ENCODE data around the gene OR4K15. TPM values are rescaled to one million over a fixed set of nuclear protein-coding genes. Genes with fewer than 3 reads are reported as not detected.
"Not testable (repeated sequence)": the region's sequence is repeated elsewhere in the genome, so short reads cannot be mapped to it uniquely, and the experiment has no call there.

Gene OR4K15
- total RNA-seq, 1 donor: not detected

- Histone ChIP-seq H4K20me1 (ENCODE audit: insufficient read depth, low read length) (no peaks in the 10 kb centered on the region), H3K4me2 (ENCODE audit: insufficient read depth, low read length) (no peak overlapping the region), H3K4me3 (ENCODE audit: insufficient read depth, low read length) (no peak overlapping the region), H3K27me3 (ENCODE audit: insufficient read depth, low read length) (no peaks in the 10 kb centered on the region), H3K4me1 (ENCODE audit: insufficient read depth, low read length) (no peaks in the 10 kb centered on the region), H3K9me3 (ENCODE audit: low read depth, low read length) (no peaks in the 10 kb centered on the region), H2AFZ (ENCODE audit: low read length) (no peak overlapping the region), H3K79me2 (ENCODE audit: insufficient read depth, low read length) (no peaks in the 10 kb centered on the region), H3K36me3 (ENCODE audit: insufficient read depth, low read length) (no peaks in the 10 kb centered on the region), H3K27ac (ENCODE audit: low read depth, low read length) (no peak overlapping the region)
- TF ChIP-seq, protein P1, sequence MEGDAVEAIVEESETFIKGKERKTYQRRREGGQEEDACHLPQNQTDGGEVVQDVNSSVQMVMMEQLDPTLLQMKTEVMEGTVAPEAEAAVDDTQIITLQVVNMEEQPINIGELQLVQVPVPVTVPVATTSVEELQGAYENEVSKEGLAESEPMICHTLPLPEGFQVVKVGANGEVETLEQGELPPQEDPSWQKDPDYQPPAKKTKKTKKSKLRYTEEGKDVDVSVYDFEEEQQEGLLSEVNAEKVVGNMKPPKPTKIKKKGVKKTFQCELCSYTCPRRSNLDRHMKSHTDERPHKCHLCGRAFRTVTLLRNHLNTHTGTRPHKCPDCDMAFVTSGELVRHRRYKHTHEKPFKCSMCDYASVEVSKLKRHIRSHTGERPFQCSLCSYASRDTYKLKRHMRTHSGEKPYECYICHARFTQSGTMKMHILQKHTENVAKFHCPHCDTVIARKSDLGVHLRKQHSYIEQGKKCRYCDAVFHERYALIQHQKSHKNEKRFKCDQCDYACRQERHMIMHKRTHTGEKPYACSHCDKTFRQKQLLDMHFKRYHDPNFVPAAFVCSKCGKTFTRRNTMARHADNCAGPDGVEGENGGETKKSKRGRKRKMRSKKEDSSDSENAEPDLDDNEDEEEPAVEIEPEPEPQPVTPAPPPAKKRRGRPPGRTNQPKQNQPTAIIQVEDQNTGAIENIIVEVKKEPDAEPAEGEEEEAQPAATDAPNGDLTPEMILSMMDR (IDR thresholded peaks at IDR 0.05; ENCODE audit: extremely low read depth, low read depth, low read length): no peak
- DNase-seq (ENCODE audit: insufficient read length, low spot score, missing footprints): no peak
Measured at GRCh38 chr14:19949218-19949617, 26.2 kb upstream of the OR4K15 start.

GRCh38 chr14:19969735-19970134, 5.7 kb upstream of the OR4K15 start:
- DNase-seq (ENCODE audit: insufficient read length, low spot score, missing footprints); H3K4me3 ChIP-seq (ENCODE audit: insufficient read depth, low read length); H3K27me3 ChIP-seq (ENCODE audit: insufficient read depth, low read length); H3K79me2 ChIP-seq (ENCODE audit: insufficient read depth, low read length); H3K36me3 ChIP-seq (ENCODE audit: insufficient read depth, low read length); H3K4me2 ChIP-seq (ENCODE audit: insufficient read depth, low read length); H3K27ac ChIP-seq (ENCODE audit: low read depth, low read length); H3K9me3 ChIP-seq (ENCODE audit: low read depth, low read length); H2AFZ ChIP-seq (ENCODE audit: low read length); H4K20me1 ChIP-seq (ENCODE audit: insufficient read depth, low read length); H3K4me1 ChIP-seq (ENCODE audit: insufficient read depth, low read length): not testable (repeated sequence)

DNA sequence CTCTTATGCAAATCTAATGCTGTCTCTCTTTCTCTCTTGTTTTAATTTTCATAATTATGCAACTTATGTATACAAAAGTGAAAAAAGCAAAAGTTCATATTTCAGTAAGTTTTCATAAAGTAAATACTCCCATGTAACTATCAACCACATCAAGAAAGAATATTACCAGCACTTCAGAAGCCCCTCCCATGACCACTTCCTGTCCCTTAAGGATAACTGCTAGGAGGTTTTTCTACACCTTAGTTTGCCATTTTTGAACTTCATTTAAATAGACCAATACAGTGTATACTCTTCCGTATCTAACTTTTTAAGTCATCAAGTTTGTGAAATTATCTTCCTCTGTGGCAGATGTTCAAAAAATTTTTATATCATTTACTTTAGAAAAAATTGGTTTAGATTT, 547 bp upstream of the OR4K15 start:
- H3K4me2 ChIP-seq (ENCODE audit: insufficient read depth, low read length): no peak overlapping the region
- no peak overlapping the region for H3K27ac ChIP-seq (ENCODE audit: low read depth, low read length)
- H4K20me1 ChIP-seq (ENCODE audit: insufficient read depth, low read length): no peaks in the 10 kb centered on the region
- no peaks in the 10 kb centered on the region for H3K27me3 ChIP-seq (ENCODE audit: insufficient read depth, low read length)
- no peaks in the 10 kb centered on the region for H3K9me3 ChIP-seq (ENCODE audit: low read depth, low read length)
- H3K4me1 ChIP-seq (ENCODE audit: insufficient read depth, low read length): no peaks in the 10 kb centered on the region
- no peak for DNase-seq (ENCODE audit: insufficient read length, low spot score, missing footprints)
- H3K4me3 ChIP-seq (ENCODE audit: insufficient read depth, low read length): no peak overlapping the region
- no peaks in the 10 kb centered on the region for H3K79me2 ChIP-seq (ENCODE audit: insufficient read depth, low read length)
- no peak overlapping the region for H2AFZ ChIP-seq (ENCODE audit: low read length)
- no peaks in the 10 kb centered on the region for H3K36me3 ChIP-seq (ENCODE audit: insufficient read depth, low read length)
- TF ChIP-seq, protein P1 (IDR thresholded peaks at IDR 0.05; ENCODE audit: extremely low read depth, low read depth, low read length): no peak

DNA sequence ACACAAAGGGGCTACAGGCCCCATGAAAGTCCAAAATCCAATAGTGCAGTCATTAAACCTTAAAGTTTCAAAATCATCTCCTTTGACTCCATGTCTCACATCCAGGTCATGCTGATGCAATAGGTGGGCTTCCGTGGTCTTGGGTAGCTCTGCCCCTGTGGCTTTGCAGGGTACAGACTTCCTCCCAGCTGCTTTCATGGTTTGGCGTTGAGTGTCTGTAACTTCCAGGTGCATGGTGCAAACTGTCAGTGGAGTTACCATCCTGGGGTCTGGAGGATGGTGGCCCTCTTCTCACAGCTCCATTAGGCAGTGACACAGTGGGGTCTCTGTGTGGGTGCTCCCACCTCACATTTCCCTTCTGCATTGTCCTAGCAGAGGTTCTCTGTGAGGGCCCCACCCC, 18.0 kb downstream of the OR4K15 start:
- Histone ChIP-seq H3K4me2 (ENCODE audit: insufficient read depth, low read length) (no peak overlapping the region), H3K36me3 (ENCODE audit: insufficient read depth, low read length) (no peaks in the 10 kb centered on the region), H3K4me3 (ENCODE audit: insufficient read depth, low read length) (no peak overlapping the region), H3K79me2 (ENCODE audit: insufficient read depth, low read length) (no peaks in the 10 kb centered on the region), H3K27ac (ENCODE audit: low read depth, low read length) (no peak overlapping the region), H4K20me1 (ENCODE audit: insufficient read depth, low read length) (no peaks in the 10 kb centered on the region), H3K27me3 (ENCODE audit: insufficient read depth, low read length) (no peaks in the 10 kb centered on the region), H3K9me3 (ENCODE audit: low read depth, low read length) (no peaks in the 10 kb centered on the region), H3K4me1 (ENCODE audit: insufficient read depth, low read length) (no peaks in the 10 kb centered on the region), H2AFZ (ENCODE audit: low read length) (no peak overlapping the region)
- TF ChIP-seq, protein P1 (IDR thresholded peaks at IDR 0.05; ENCODE audit: extremely low read depth, low read depth, low read length): no peak
- no peak for DNase-seq (ENCODE audit: insufficient read length, low spot score, missing footprints)

Data from osteoblast (primary cell).